ENCODE measurements around the gene AMPD1. TPM values are rescaled to one million over a fixed set of nuclear protein-coding genes. Genes with fewer than 3 reads are reported as not detected.
A peak's percentile ranks its signal among the peaks of the same experiment; 100 is the strongest.

Gene AMPD1
- total and polyA plus RNA-seq, 3 experiments from 2014 or later, result not detected

DNA sequence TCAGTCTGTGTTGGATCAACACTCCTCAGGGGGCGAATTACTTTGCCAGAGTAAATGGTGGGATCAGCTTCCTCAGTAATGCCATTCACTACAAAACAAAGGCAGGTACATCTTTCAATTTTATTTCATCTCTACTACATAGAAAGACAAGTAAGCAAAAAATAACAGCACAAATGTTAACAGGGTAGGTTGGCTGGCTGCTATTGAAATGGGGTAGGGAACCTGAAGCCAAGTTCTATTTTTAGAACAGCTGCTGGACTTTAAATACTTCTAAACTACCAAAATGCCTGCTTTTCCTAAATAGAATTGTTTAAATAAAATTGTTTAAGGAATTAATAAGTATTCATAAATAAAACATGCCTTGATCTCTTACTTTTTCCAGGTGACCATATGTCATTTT lies 28.6 kb upstream of the AMPD1 start:
- Histone ChIP-seq H3K27me3 (ENCODE audit: insufficient read depth, low read length, poor library complexity, severe bottlenecking) (no peaks in the 10 kb centered on the region), H3K36me3 (ENCODE audit: insufficient read depth, low read length) (peaks cover 82% of the 10 kb centered on the region), H3K4me1 (ENCODE audit: insufficient read depth, low read length) (no peaks in the 10 kb centered on the region), H3K4me3 (ENCODE audit: low read length) (no peak overlapping the region), H3K9me3 (ENCODE audit: low read length) (no peaks in the 10 kb centered on the region), H3K27ac (ENCODE audit: low read depth, low read length) (no peak overlapping the region)
- no peak for DNase-seq
- H3K4me1 Mint-ChIP-seq, result peaks cover 1 to 6% (median 4%) of the 10 kb centered on the region in 3 donors
- peak overlapping the region in 3 of 8 donors; percentile 3 to 93 (median 85) for H3K27ac Mint-ChIP-seq
- H3K27me3 Mint-ChIP-seq, result no peaks in the 10 kb centered on the region
- no peak overlapping the region for H3K4me3 Mint-ChIP-seq
- H3K36me3 Mint-ChIP-seq, result peaks cover 6 to 94% (median 33%) of the 10 kb centered on the region in 3 donors
- CTCF ChIA-PET, result interaction anchor here (1.5 kb wide), 1 partner anchor 15 kb away, joined by 3 read pairs; no protein-coding TSS in a partner anchor
- POLR2A ChIA-PET, result no interaction called here
- no peaks in the 10 kb centered on the region for H3K9me3 Mint-ChIP-seq

GRCh38 chr1:114723457-114723856 lies 28.1 kb upstream of the AMPD1 start:
- Histone ChIP-seq H3K9me3 (ENCODE audit: low read length) (no peaks in the 10 kb centered on the region), H3K36me3 (ENCODE audit: insufficient read depth, low read length) (peaks cover 81% of the 10 kb centered on the region), H3K27ac (ENCODE audit: low read depth, low read length) (no peak overlapping the region), H3K4me1 (ENCODE audit: insufficient read depth, low read length) (no peaks in the 10 kb centered on the region), H3K4me3 (ENCODE audit: low read length) (no peak overlapping the region), H3K27me3 (ENCODE audit: insufficient read depth, low read length, poor library complexity, severe bottlenecking) (no peaks in the 10 kb centered on the region)
- H3K4me3 Mint-ChIP-seq, result no peak overlapping the region
- no peaks in the 10 kb centered on the region for H3K27me3 Mint-ChIP-seq
- peaks cover 6 to 94% (median 35%) of the 10 kb centered on the region in 3 donors for H3K36me3 Mint-ChIP-seq
- no peak for DNase-seq
- H3K27ac Mint-ChIP-seq, result peak overlapping the region in 3 of 8 donors; percentile 3 to 93 (median 82)
- H3K9me3 Mint-ChIP-seq, result no peaks in the 10 kb centered on the region
- POLR2A ChIA-PET, result no interaction called here
- CTCF ChIA-PET, result interaction anchor here (1.5 kb wide), 1 partner anchor 15 kb away, joined by 3 read pairs; no protein-coding TSS in a partner anchor
- peaks cover 0 to 6% (median 1%) of the 10 kb centered on the region in 3 donors for H3K4me1 Mint-ChIP-seq

DNA sequence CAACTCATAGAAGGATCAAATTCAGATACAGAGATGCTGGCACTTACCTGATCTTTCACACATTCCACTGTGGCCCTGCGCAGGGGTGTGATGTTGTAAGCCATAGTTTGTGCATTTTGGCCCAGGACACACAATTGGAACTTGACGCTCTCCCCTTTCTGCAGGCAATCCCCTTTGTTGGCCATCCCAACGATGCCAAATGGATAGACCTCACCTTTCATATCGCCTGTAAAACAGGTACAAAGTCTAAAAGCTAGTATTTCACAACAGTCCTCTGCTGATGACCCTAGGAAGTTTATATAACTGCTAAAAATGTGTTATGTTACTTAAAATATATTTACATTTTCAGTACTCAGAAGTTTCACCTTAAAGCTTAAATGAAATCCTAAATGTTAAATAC lies 25.1 kb upstream of the AMPD1 start:
- no peak for DNase-seq
- POLR2A ChIA-PET, result no interaction called here

GRCh38 chr1:114719424-114719787 lies 24.1 kb upstream of the AMPD1 start:
- Histone ChIP-seq H3K27me3 (ENCODE audit: insufficient read depth, low read length, poor library complexity, severe bottlenecking) (no peaks in the 10 kb centered on the region), H3K4me3 (ENCODE audit: low read length) (no peak overlapping the region), H3K36me3 (ENCODE audit: insufficient read depth, low read length) (peaks cover 49% of the 10 kb centered on the region), H3K4me1 (ENCODE audit: insufficient read depth, low read length) (peaks cover 21% of the 10 kb centered on the region), H3K9me3 (ENCODE audit: low read length) (no peaks in the 10 kb centered on the region), H3K27ac (ENCODE audit: low read depth, low read length) (no peak overlapping the region)
- Mint-ChIP-seq H3K4me1 (peaks cover 15 to 25% (median 24%) of the 10 kb centered on the region in 3 donors), H3K27me3 (no peaks in the 10 kb centered on the region), H3K27ac (peak overlapping the region in 6 of 8 donors; percentile 36 to 92 (median 70)), H3K4me3 (peak overlapping the region in 1 of 7 donors; percentile 41), H3K36me3 (peaks cover 6 to 77% (median 24%) of the 10 kb centered on the region in 3 donors), H3K9me3 (no peaks in the 10 kb centered on the region)
- POLR2A ChIA-PET, result interaction anchor here (0.6 kb wide), 1 partner anchor 19 kb away, joined by 3 read pairs; no protein-coding TSS in a partner anchor
- CTCF ChIA-PET, result no interaction called here
- no peak for DNase-seq

More for the DNA sequence above, 25.1 kb upstream of the AMPD1 start:
- no peaks in the 10 kb centered on the region for H3K27me3 ChIP-seq (ENCODE audit: insufficient read depth, low read length, poor library complexity, severe bottlenecking)
- H3K4me1 Mint-ChIP-seq, result peaks cover 14 to 23% (median 20%) of the 10 kb centered on the region in 3 donors
- H3K9me3 ChIP-seq (ENCODE audit: low read length), result no peaks in the 10 kb centered on the region
- H3K9me3 Mint-ChIP-seq, result no peaks in the 10 kb centered on the region
- H3K27me3 Mint-ChIP-seq, result no peaks in the 10 kb centered on the region
- H3K4me3 Mint-ChIP-seq, result peak overlapping the region in 1 of 7 donors; percentile 14
- peaks cover 15% of the 10 kb centered on the region for H3K4me1 ChIP-seq (ENCODE audit: insufficient read depth, low read length)
- no peak overlapping the region for H3K27ac ChIP-seq (ENCODE audit: low read depth, low read length)
- CTCF ChIA-PET, result interaction anchor here (0.9 kb wide), 1 partner anchor 60 kb away, joined by 3 read pairs; the partner anchor contains the start of gene SIKE1
- no peak overlapping the region for H3K4me3 ChIP-seq (ENCODE audit: low read length)
- H3K27ac Mint-ChIP-seq, result peak overlapping the region in 4 of 8 donors; percentile 15 to 61 (median 46)
- peaks cover 6 to 88% (median 32%) of the 10 kb centered on the region in 3 donors for H3K36me3 Mint-ChIP-seq
- H3K36me3 ChIP-seq (ENCODE audit: insufficient read depth, low read length), result peaks cover 60% of the 10 kb centered on the region

GRCh38 chr1:114718661-114719423 lies 23.5 kb upstream of the AMPD1 start:
- peaks cover 21% of the 10 kb centered on the region for H3K4me1 ChIP-seq (ENCODE audit: insufficient read depth, low read length)
- ChIA-PET CTCF (interaction anchor here (1.3 kb wide), 1 partner anchor 23 kb away, joined by 3 read pairs; no protein-coding TSS in a partner anchor), POLR2A (interaction anchor here (0.5 to 0.6 kb wide), 2 partner anchors 20 to 207 kb away, joined by 3 to 4 read pairs; no protein-coding TSS in a partner anchor)
- H3K27ac ChIP-seq (ENCODE audit: low read depth, low read length), result no peak overlapping the region
- Mint-ChIP-seq H3K9me3 (no peaks in the 10 kb centered on the region), H3K4me3 (peak overlapping the region in 1 of 7 donors; percentile 59), H3K36me3 (peaks cover 6 to 78% (median 20%) of the 10 kb centered on the region in 3 donors), H3K27me3 (no peaks in the 10 kb centered on the region), H3K4me1 (peaks cover 17 to 31% (median 29%) of the 10 kb centered on the region in 3 donors), H3K27ac (peak overlapping the region in 6 of 8 donors; percentile 54 to 92 (median 70))
- no peaks in the 10 kb centered on the region for H3K27me3 ChIP-seq (ENCODE audit: insufficient read depth, low read length, poor library complexity, severe bottlenecking)
- no peak overlapping the region for H3K4me3 ChIP-seq (ENCODE audit: low read length)
- H3K9me3 ChIP-seq (ENCODE audit: low read length), result no peaks in the 10 kb centered on the region
- peaks cover 45% of the 10 kb centered on the region for H3K36me3 ChIP-seq (ENCODE audit: insufficient read depth, low read length)
- DNase-seq, result no peak

GRCh38 chr1:114716304-114717170 lies 21.2 kb upstream of the AMPD1 start, which contains the start of gene NRAS:
Gene NRAS, minus strand, starts transcription at chr1:114716771. Its CDS starts 611 bp downstream, at chr1:114716160.
- Histone ChIP-seq H3K4me1 (ENCODE audit: insufficient read depth, low read length) (peaks cover 21% of the 10 kb centered on the region), H3K36me3 (ENCODE audit: insufficient read depth, low read length) (peaks cover 36% of the 10 kb centered on the region), H3K27me3 (ENCODE audit: insufficient read depth, low read length, poor library complexity, severe bottlenecking) (no peaks in the 10 kb centered on the region), H3K9me3 (ENCODE audit: low read length) (no peaks in the 10 kb centered on the region), H3K4me3 (ENCODE audit: low read length) (peak within 1 kb of the TSS; percentile 97), H3K27ac (ENCODE audit: low read depth, low read length) (peak within 1 kb of the TSS; percentile 99)
- ChIA-PET CTCF (interaction anchor here (1.0 to 2.5 kb wide), 2 partner anchors 46 to 64 kb away, joined by 3 to 9 read pairs; partner anchors contain the start of gene SIKE1), POLR2A (interaction anchor here (1.3 to 1.8 kb wide), 3 partner anchors 41 to 206 kb away, joined by 4 to 8 read pairs (median 7); partner anchors contain the start of genes CSDE1, SIKE1 and TRIM33)
- Mint-ChIP-seq H3K27me3 (no peaks in the 10 kb centered on the region), H3K27ac (peak within 1 kb of the TSS; percentile 97 to 100 (median 99)), H3K36me3 (peaks cover 6 to 81% (median 19%) of the 10 kb centered on the region in 3 donors), H3K4me1 (peaks cover 20 to 42% (median 29%) of the 10 kb centered on the region in 3 donors), H3K4me3 (peak within 1 kb of the TSS; percentile 92 to 99 (median 94)), H3K9me3 (no peaks in the 10 kb centered on the region)
- peak; percentile 94 to 96 (median 94) for DNase-seq

GRCh38 chr1:114715952-114716303 lies 20.6 kb upstream of the AMPD1 start:
- H3K4me3 ChIP-seq (ENCODE audit: low read length), result peak overlapping the region; percentile 97

More at GRCh38 chr1:114715952-114716303, 20.6 kb upstream of the AMPD1 start:
- peaks cover 20 to 42% (median 29%) of the 10 kb centered on the region in 3 donors for H3K4me1 Mint-ChIP-seq
- no peaks in the 10 kb centered on the region for H3K27me3 ChIP-seq (ENCODE audit: insufficient read depth, low read length, poor library complexity, severe bottlenecking)
- peaks cover 33% of the 10 kb centered on the region for H3K36me3 ChIP-seq (ENCODE audit: insufficient read depth, low read length)
- H3K9me3 ChIP-seq (ENCODE audit: low read length), result no peaks in the 10 kb centered on the region
- peak overlapping the region; percentile 99 for H3K27ac ChIP-seq (ENCODE audit: low read depth, low read length)
- H3K9me3 Mint-ChIP-seq, result no peaks in the 10 kb centered on the region
- peaks cover 6 to 79% (median 18%) of the 10 kb centered on the region in 3 donors for H3K36me3 Mint-ChIP-seq
- H3K4me1 ChIP-seq (ENCODE audit: insufficient read depth, low read length), result peaks cover 21% of the 10 kb centered on the region
- CTCF ChIA-PET, result interaction anchor here (1.0 to 2.5 kb wide), 2 partner anchors 45 to 64 kb away, joined by 3 to 9 read pairs; partner anchors contain the start of gene SIKE1
- peak overlapping the region; percentile 97 to 100 (median 99) for H3K27ac Mint-ChIP-seq
- peak overlapping the region; percentile 92 to 99 (median 94) for H3K4me3 Mint-ChIP-seq
- POLR2A ChIA-PET, result interaction anchor here (1.3 to 1.8 kb wide), 3 partner anchors 42 to 205 kb away, joined by 4 to 8 read pairs (median 7); partner anchors contain the start of genes CSDE1, SIKE1 and TRIM33
- DNase-seq, result peak in 1 of 5 donors; percentile 14
- no peaks in the 10 kb centered on the region for H3K27me3 Mint-ChIP-seq

Data from CD8-positive, alpha-beta memory T cell (primary cell).